Esophagus muscularis mucosa (tissue), 4 donors: Measurements from ENCODE around the gene TMX1. TPM values are rescaled to one million over a fixed set of nuclear protein-coding genes. Genes with fewer than 3 reads are reported as not detected.

Experiments used
- DNase-seq: peaks from one replicate; pipeline ENCODE4 v3.0.0-alpha.2; 2017; ENCODE audit errors: extremely low spot score
- H3K27ac ChIP-seq, 4 donors: fragments of 200-600 bp; sonication (generic); replicated peaks in 1 of 4; 1 replicate in 3 of 4; 2 replicates in 1 of 4; pipeline ENCODE4 v1.5.1; 2016 to 2019; ENCODE audit warnings: mild to moderate bottlenecking in 1 of 4
- H3K27me3 ChIP-seq, 4 donors: fragments of 200-600 bp; sonication (generic); one replicate each; pipeline versions ENCODE4 v1.5.1 to v1.6.0; 2016 to 2019
- H3K36me3 ChIP-seq, 4 donors: fragments of 200-600 bp; sonication (generic); one replicate each; pipeline ENCODE4 v1.5.1; 2016 to 2019
- H3K4me1 ChIP-seq, 4 donors: fragments of 200-600 bp; sonication (generic); one replicate each; pipeline ENCODE4 v1.5.1; 2016 to 2019
- H3K4me3 ChIP-seq, 4 donors: fragments of 200-600 bp; sonication (generic); 1 replicate in 2 of 4; 2 replicates in 2 of 4; pipeline ENCODE4 v1.5.1; 2016 to 2019; ENCODE audit warnings: mild to moderate bottlenecking in 4 of 4, moderate library complexity in 1 of 4
- H3K9me3 ChIP-seq, 4 donors: fragments of 200-600 bp; sonication (generic); 1 replicate in 3 of 4; 2 replicates in 1 of 4; pipeline ENCODE4 v1.5.1; 2016 to 2019
- EP300 ChIP-seq: sonication (generic); formaldehyde crosslinking; IDR thresholded peaks from one replicate; pipeline ENCODE4 v1.6.1; 2017; ENCODE audit warnings: antibody characterized with exemption
- POLR2A ChIP-seq: fragments of 450-650 bp; IDR thresholded peaks from one replicate; pipeline ENCODE4 v1.6.1; 2017; ENCODE audit warnings: antibody characterized with exemption, moderate library complexity, mild to moderate bottlenecking, low read depth
- POLR2AphosphoS5 ChIP-seq, 2 donors: sonication (generic); formaldehyde crosslinking; IDR thresholded peaks; one replicate each; pipeline ENCODE4 v1.6.1; 2017; ENCODE audit warnings: antibody characterized with exemption in 2 of 2
- WGBS: methylation state at CpG from one replicate; pipeline ENCODE4 v1.1.5; 2018; 5-methylcytosine and 5-hydroxymethylcytosine counted together
- intact Hi-C: fragments of 100-400 bp; cut with DNase I; formaldehyde crosslinking; loops from one replicate; pipeline ENCODE4 v1.15.1; 2023
- total RNA-seq, 4 donors: library from RNA; depleted of rRNA; stranded (reverse); fragments of >200 nt; gene quantifications; one replicate each; pipeline versions ENCODE4 v1.1.0 to v1.2.1, GENCODE V29; 2016
- TF ChIP-seq, protein P1 (sequence below), 3 experiments: fragments of 200-600 bp in 2 of 3; fragments of 450-650 bp in 1 of 3; sonication (generic) in 2 of 3; IDR thresholded peaks; one replicate each; pipeline ENCODE4 v1.5.1; 2017 to 2019; ENCODE audit warnings: antibody characterized with exemption in 3 of 3, mild to moderate bottlenecking in 2 of 3, moderate library complexity in 1 of 3

TMX1 gene, protein sequence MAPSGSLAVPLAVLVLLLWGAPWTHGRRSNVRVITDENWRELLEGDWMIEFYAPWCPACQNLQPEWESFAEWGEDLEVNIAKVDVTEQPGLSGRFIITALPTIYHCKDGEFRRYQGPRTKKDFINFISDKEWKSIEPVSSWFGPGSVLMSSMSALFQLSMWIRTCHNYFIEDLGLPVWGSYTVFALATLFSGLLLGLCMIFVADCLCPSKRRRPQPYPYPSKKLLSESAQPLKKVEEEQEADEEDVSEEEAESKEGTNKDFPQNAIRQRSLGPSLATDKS
- total RNA-seq: 10 to 100 TPM; 17.6 to 24.1 (median 22.6) TPM

DNA sequence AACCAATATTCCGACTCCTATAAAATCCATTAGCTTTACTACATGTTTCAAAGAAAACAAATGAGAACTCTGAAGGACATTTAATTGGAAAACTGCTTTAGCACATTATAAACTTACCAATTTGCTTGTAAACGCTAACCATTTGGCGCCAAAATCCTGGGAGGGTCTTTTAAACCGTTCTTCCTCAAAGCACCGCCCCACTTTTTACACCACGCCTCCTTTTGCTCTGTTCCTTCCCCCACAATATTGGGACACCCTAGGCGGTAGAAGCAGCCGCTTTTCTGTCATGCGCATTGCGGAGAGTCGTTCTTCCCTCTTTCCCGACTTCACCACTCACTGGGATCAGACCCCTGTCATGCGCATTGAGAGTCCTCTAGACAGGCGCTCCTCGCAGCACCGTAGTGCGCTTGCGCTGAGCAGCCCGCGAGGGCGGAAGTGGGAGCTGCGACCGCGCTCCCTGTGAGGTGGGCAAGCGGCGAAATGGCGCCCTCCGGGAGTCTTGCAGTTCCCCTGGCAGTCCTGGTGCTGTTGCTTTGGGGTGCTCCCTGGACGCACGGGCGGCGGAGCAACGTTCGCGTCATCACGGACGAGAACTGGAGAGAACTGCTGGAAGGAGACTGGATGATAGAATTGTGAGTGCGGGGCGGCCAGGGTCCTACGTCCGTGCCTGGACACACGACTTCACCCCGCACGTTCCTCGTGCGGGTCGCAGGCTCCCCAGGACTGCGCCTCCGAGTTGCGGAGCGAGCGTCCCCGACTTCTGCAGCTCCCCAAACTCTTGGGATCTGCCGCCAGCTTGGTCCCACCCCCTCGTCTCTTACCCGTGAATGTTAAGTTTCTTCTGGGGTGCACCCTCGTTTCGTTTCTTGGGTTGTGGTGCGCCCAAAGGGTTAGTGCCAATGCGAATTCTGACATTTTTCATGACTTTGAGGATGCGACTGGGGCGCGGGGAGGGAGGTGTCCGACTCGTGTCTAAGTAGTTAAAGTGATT, at the start of gene TMX1:
Gene TMX1, plus strand, starts transcription at position 435 of the 991 bp plus-strand sequence. Its CDS starts 46 bp downstream, at position 481.
- H3K4me3 ChIP-seq: peak within 1 kb of the TSS; percentile 79 to 94 (median 87)
- WGBS: 1% methylated on average over 48 of the region's 65 CpGs
- DNase-seq: peak; percentile 97

DNA sequence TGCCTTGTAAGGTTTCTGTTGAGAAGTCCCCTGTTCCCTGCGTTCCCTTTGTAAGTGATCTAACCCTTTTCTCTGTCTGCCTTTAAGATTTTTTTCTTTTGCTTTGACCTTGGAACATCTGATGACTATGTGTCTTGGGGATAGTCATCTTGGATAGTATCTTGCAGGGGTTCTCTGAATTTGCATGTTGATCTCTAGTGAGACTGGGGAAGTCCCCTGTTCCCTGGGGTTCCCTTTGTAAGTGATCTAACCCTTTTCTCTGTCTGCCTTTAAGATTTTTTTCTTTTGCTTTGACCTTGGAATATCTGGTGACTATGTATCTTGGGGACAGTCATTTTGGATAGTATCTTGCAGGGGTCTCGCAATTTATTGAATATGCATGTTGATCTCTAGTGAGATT, 38.2 kb upstream of the TMX1 start:
- peaks cover 0 to 7% (median 0%) of the 10 kb centered on the region in 4 donors for H3K27me3 ChIP-seq
- H3K9me3 ChIP-seq: no peaks in the 10 kb centered on the region
- no peaks in the 10 kb centered on the region for H3K4me1 ChIP-seq
- no peak overlapping the region for H3K27ac ChIP-seq
- intact Hi-C loops: no loop called here
- 95% methylated on average over 2 of the region's 2 CpGs for WGBS
- H3K36me3 ChIP-seq: no peaks in the 10 kb centered on the region
- TF ChIP-seq POLR2AphosphoS5 (IDR thresholded peaks at IDR 0.05) (no peak), EP300 (no peak), POLR2A (no peak)
- TF ChIP-seq, protein P1, sequence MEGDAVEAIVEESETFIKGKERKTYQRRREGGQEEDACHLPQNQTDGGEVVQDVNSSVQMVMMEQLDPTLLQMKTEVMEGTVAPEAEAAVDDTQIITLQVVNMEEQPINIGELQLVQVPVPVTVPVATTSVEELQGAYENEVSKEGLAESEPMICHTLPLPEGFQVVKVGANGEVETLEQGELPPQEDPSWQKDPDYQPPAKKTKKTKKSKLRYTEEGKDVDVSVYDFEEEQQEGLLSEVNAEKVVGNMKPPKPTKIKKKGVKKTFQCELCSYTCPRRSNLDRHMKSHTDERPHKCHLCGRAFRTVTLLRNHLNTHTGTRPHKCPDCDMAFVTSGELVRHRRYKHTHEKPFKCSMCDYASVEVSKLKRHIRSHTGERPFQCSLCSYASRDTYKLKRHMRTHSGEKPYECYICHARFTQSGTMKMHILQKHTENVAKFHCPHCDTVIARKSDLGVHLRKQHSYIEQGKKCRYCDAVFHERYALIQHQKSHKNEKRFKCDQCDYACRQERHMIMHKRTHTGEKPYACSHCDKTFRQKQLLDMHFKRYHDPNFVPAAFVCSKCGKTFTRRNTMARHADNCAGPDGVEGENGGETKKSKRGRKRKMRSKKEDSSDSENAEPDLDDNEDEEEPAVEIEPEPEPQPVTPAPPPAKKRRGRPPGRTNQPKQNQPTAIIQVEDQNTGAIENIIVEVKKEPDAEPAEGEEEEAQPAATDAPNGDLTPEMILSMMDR (IDR thresholded peaks at IDR 0.05): no peak
- H3K4me3 ChIP-seq: no peak overlapping the region
- no peak for DNase-seq

More for the DNA sequence above, at the start of gene TMX1:
- intact Hi-C loops: no loop called here
- TF ChIP-seq POLR2AphosphoS5 (IDR thresholded peaks at IDR 0.05): peak; percentile 95 to 97
- no peak for TF ChIP-seq EP300
- TF ChIP-seq, protein P1 (IDR thresholded peaks at IDR 0.05): peak in 1 of 3 experiments; percentile 15
- peak; percentile 66 for TF ChIP-seq POLR2A
- peak within 1 kb of the TSS; percentile 79 to 88 (median 83) for H3K27ac ChIP-seq
- peaks cover 5 to 26% (median 24%) of the 10 kb centered on the region in 4 donors for H3K4me1 ChIP-seq
- no peaks in the 10 kb centered on the region for H3K27me3 ChIP-seq
- H3K36me3 ChIP-seq: no peaks in the 10 kb centered on the region
- no peaks in the 10 kb centered on the region for H3K9me3 ChIP-seq

DNA sequence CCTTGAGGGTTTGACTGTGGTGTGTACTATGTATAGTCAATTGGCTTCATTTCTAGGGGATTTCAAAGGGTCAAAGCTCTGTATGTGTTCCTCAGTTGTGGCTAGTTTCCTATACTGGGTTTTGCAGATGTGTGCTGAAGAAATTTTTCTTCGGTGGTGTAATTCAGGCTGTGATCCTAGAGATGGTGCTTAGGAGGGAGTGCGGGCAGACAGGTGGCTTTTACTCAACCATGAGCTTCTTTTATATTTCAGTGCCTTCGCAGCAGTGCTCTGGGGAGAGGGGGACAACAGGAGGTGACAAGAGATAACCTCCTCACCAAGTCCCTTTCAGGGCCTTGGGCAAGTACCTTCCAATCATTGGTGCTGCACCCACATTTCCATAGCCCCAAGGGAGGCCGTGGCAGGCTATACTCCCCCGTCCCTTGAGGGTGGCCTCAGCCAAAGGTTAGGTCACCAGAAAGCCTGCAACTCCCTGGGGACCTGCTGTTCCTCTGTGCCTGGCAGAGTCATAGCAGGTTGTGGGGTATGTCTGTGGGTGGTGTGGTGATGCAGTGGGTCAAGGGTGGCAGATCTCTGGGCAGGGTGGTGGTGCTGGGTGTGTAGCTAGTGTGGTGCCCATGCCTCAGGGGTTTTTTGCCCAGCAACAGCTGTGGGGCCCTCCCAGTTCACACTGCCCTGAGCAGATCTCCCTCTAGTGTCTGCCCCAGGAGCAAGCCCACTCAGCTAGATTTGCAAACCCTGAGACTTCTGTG, 37.0 kb upstream of the TMX1 start:
- Histone ChIP-seq H3K27me3 (peaks cover 0 to 11% (median 0%) of the 10 kb centered on the region in 4 donors), H3K36me3 (no peaks in the 10 kb centered on the region), H3K27ac (no peak overlapping the region), H3K4me1 (no peaks in the 10 kb centered on the region), H3K9me3 (no peaks in the 10 kb centered on the region), H3K4me3 (no peak overlapping the region)
- intact Hi-C loops: no loop called here
- TF ChIP-seq, protein P1 (IDR thresholded peaks at IDR 0.05): no peak
- TF ChIP-seq POLR2AphosphoS5 (IDR thresholded peaks at IDR 0.05) (no peak), EP300 (no peak), POLR2A (no peak)
- 89% methylated on average over 3 of the region's 5 CpGs for WGBS
- no peak for DNase-seq

DNA sequence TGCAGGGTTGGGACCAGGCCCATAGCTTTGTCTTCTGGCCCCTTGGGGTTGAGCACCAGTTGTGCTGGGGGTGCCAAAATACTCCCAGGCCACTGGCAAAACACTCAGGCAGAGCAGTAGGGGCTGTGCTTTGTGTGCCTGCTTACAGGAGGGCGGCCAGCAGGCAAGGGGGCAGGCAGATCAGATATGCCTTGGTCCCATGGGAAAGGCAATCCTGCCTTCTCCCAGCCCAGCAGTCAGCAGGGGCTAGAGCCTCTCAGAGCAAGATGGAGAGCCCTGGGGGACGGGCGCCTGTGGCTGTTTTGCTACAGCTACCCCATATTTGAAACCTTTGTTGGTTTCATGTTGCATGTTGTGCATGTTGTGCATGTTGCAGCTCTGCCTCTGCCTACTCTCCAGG, 36.2 kb upstream of the TMX1 start:
- WGBS: 80% methylated on average over 1 of the region's 3 CpGs
- Histone ChIP-seq H3K36me3 (no peaks in the 10 kb centered on the region), H3K4me1 (no peaks in the 10 kb centered on the region), H3K27ac (no peak overlapping the region), H3K27me3 (peaks cover 0 to 11% (median 0%) of the 10 kb centered on the region in 4 donors), H3K9me3 (no peaks in the 10 kb centered on the region), H3K4me3 (no peak overlapping the region)
- intact Hi-C loops: no loop called here
- TF ChIP-seq POLR2A: no peak
- TF ChIP-seq POLR2AphosphoS5 (IDR thresholded peaks at IDR 0.05): no peak
- TF ChIP-seq, protein P1 (IDR thresholded peaks at IDR 0.05): no peak
- no peak for TF ChIP-seq EP300
- no peak for DNase-seq
